Thyroid gland (tissue), 4 donors: Measurements from ENCODE around the gene UBL3. TPM values are rescaled to one million over a fixed set of nuclear protein-coding genes. Genes with fewer than 3 reads are reported as not detected.

ENCODE experiments used
- DNase-seq, 2 donors: peaks; one replicate each; pipeline ENCODE4 v3.0.0-alpha.2; 2019
- H3K27ac ChIP-seq, 3 donors: fragments of 200-600 bp; sonication (generic); 1 replicate in 2 of 3; 2 replicates in 1 of 3; pipeline ENCODE4 v1.5.1; 2016 to 2019; ENCODE audit warnings: mild to moderate bottlenecking in 1 of 3, moderate library complexity in 1 of 3
- H3K27me3 ChIP-seq: fragments of 200-600 bp; sonication (generic); one replicate; pipeline ENCODE4 v1.5.1; 2019
- H3K36me3 ChIP-seq, 2 donors: fragments of 200-600 bp; sonication (generic); one replicate each; pipeline ENCODE4 v1.5.1; 2016 to 2019
- H3K4me1 ChIP-seq, 2 donors: fragments of 200-600 bp; sonication (generic); one replicate each; pipeline ENCODE4 v1.5.1; 2017 to 2019
- H3K4me3 ChIP-seq, 3 donors: fragments of 200-600 bp; sonication (generic); replicated peaks in 1 of 3; 1 replicate in 2 of 3; 2 replicates in 1 of 3; pipeline ENCODE4 v1.5.1; 2016; ENCODE audit warnings: mild to moderate bottlenecking in 1 of 3
- H3K9me3 ChIP-seq: fragments of 200-600 bp; sonication (generic); one replicate; pipeline ENCODE4 v1.5.1; 2017
- CTCF ChIP-seq, 6 experiments: fragments of 200-600 bp in 3 of 6; fragments of 450-650 bp in 3 of 6; sonication (generic) in 3 of 6; IDR thresholded peaks; one replicate each; pipeline ENCODE4 v1.5.1; 2016 to 2019; ENCODE audit warnings: antibody characterized with exemption in 6 of 6, mild to moderate bottlenecking in 2 of 6, inconsistent platforms in 1 of 6, moderate library complexity in 1 of 6
- POLR2A ChIP-seq, 2 donors: fragments of 450-650 bp; IDR thresholded peaks; one replicate each; pipeline ENCODE4 v1.6.1; 2017; ENCODE audit warnings: antibody characterized with exemption in 2 of 2, mild to moderate bottlenecking in 2 of 2, moderate library complexity in 1 of 2
- WGBS, 2 donors: methylation state at CpG; one replicate each; pipeline ENCODE4 v1.1.5; 2017; 5-methylcytosine and 5-hydroxymethylcytosine counted together
- intact Hi-C: fragments of 100-400 bp; cut with DNase I; formaldehyde crosslinking; loops from one replicate; pipeline ENCODE4 v1.15.1; 2023
- total RNA-seq, 4 donors: library from RNA; depleted of rRNA; stranded (reverse); fragments of >200 nt; gene quantifications; one replicate each; pipeline ENCODE4 v1.2.3, GENCODE V29; 2016

The UBL3 gene
- 10 to 100 TPM; 59.0 to 79.0 (median 65.1) TPM for total RNA-seq

GRCh38 chr13:29850213-29850898 lies at the start of gene UBL3:
Gene UBL3, minus strand, starts transcription at chr13:29850617. Its CDS starts 1,079 bp downstream, at chr13:29849538.
- Histone ChIP-seq H3K27ac (peak within 1 kb of the TSS; percentile 99 to 100 (median 99)), H3K4me3 (peak within 1 kb of the TSS; percentile 38 to 77 (median 54)), H3K4me1 (peaks cover 0 to 11% of the 10 kb centered on the region in 2 donors), H3K27me3 (no peaks in the 10 kb centered on the region), H3K9me3 (no peaks in the 10 kb centered on the region), H3K36me3 (no peaks in the 10 kb centered on the region)
- intact Hi-C loops, result loop anchor here (10.0 kb wide), 2 partner anchors 74 to 264 kb away; no protein-coding TSS in a partner anchor
- peak; percentile 98 for DNase-seq
- WGBS, 2 donors, result 1% methylated on average over 41 to 60 of the region's 64 CpGs
- TF ChIP-seq POLR2A (IDR thresholded peaks at IDR 0.05) (peak; percentile 44 to 92), CTCF (IDR thresholded peaks at IDR 0.05) (peak in 1 of 6 experiments; percentile 7)

- DNase-seq, result no peak
- no peak overlapping the region for H3K4me3 ChIP-seq
- 46 to 53% methylated on average over 4 of the region's 4 CpGs for WGBS, 2 donors
- intact Hi-C loops, result no loop called here
- H3K4me1 ChIP-seq, result peaks cover under 1 to 4% of the 10 kb centered on the region in 2 donors
- H3K9me3 ChIP-seq, result no peaks in the 10 kb centered on the region
- no peak overlapping the region for H3K27ac ChIP-seq
- TF ChIP-seq POLR2A (IDR thresholded peaks at IDR 0.05) (no peak), CTCF (IDR thresholded peaks at IDR 0.05) (no peak)
- H3K36me3 ChIP-seq, result no peaks in the 10 kb centered on the region
- H3K27me3 ChIP-seq, result no peaks in the 10 kb centered on the region
Measured at GRCh38 chr13:29897102-29897501, 46.7 kb upstream of the UBL3 start.

GRCh38 chr13:29893438-29893837 lies 43.0 kb upstream of the UBL3 start:
- intact Hi-C loops, result no loop called here
- H3K27ac ChIP-seq, result no peak overlapping the region
- no peak for DNase-seq
- TF ChIP-seq POLR2A (IDR thresholded peaks at IDR 0.05), result no peak
- TF ChIP-seq CTCF (IDR thresholded peaks at IDR 0.05), result no peak
- no peaks in the 10 kb centered on the region for H3K9me3 ChIP-seq
- H3K4me3 ChIP-seq, result no peak overlapping the region
- H3K4me1 ChIP-seq, result no peaks in the 10 kb centered on the region
- H3K27me3 ChIP-seq, result no peaks in the 10 kb centered on the region
- no peaks in the 10 kb centered on the region for H3K36me3 ChIP-seq

GRCh38 chr13:29892151-29892550 lies 41.7 kb upstream of the UBL3 start:
- intact Hi-C loops, result no loop called here
- TF ChIP-seq CTCF (IDR thresholded peaks at IDR 0.05), result no peak
- TF ChIP-seq POLR2A (IDR thresholded peaks at IDR 0.05), result no peak
- Histone ChIP-seq H3K4me1 (no peaks in the 10 kb centered on the region), H3K4me3 (no peak overlapping the region), H3K36me3 (no peaks in the 10 kb centered on the region), H3K27ac (no peak overlapping the region), H3K9me3 (no peaks in the 10 kb centered on the region), H3K27me3 (no peaks in the 10 kb centered on the region)
- 69 to 72% methylated on average over 10 of the region's 10 CpGs for WGBS, 2 donors
- no peak for DNase-seq

GRCh38 chr13:29889111-29889510 lies 38.7 kb upstream of the UBL3 start:
- no peaks in the 10 kb centered on the region for H3K9me3 ChIP-seq
- no peak for DNase-seq
- H3K36me3 ChIP-seq, result no peaks in the 10 kb centered on the region
- no peaks in the 10 kb centered on the region for H3K27me3 ChIP-seq
- H3K27ac ChIP-seq, result no peak overlapping the region
- no peak overlapping the region for H3K4me3 ChIP-seq
- intact Hi-C loops, result no loop called here
- TF ChIP-seq CTCF (IDR thresholded peaks at IDR 0.05) (no peak), POLR2A (IDR thresholded peaks at IDR 0.05) (no peak)
- 92 to 99% methylated on average over 3 of the region's 3 CpGs for WGBS, 2 donors
- peaks cover 0 to 5% of the 10 kb centered on the region in 2 donors for H3K4me1 ChIP-seq
